Measurements from ENCODE around the gene LGALS3. TPM values are rescaled to one million over a fixed set of nuclear protein-coding genes. Genes with fewer than 3 reads are reported as not detected.
A peak's percentile ranks its signal among the peaks of the same experiment; 100 is the strongest.

LGALS3 gene
- total and polyA plus RNA-seq, 11 donors: 143 to 372 (median 205) TPM

GRCh38 chr14:55117803-55118441 is 11.1 kb upstream of the LGALS3 start:
- ATAC-seq (peak; percentile 23 to 70 (median 27)), DNase-seq (peak in 1 of 5 donors; percentile 39)
- no peaks in the 10 kb centered on the region for H3K9me3 ChIP-seq
- TF ChIP-seq CTCF (IDR thresholded peaks at IDR 0.05) (no peak), POLR2A (IDR thresholded peaks at IDR 0.05) (no peak)
- H3K27me3 ChIP-seq: no peaks in the 10 kb centered on the region
- no peaks in the 10 kb centered on the region for H3K36me3 ChIP-seq
- intact Hi-C loops (cut with DNase I): no loop called here
- no peak overlapping the region for H3K4me3 ChIP-seq
- H3K4me1 ChIP-seq: peaks cover 16 to 72% (median 50%) of the 10 kb centered on the region in 12 donors
- peak overlapping the region; percentile 75 to 94 (median 88) for H3K27ac ChIP-seq
- WGBS, 4 donors: 43 to 67% (median 64%) methylated on average over 7 of the region's 7 CpGs

DNA sequence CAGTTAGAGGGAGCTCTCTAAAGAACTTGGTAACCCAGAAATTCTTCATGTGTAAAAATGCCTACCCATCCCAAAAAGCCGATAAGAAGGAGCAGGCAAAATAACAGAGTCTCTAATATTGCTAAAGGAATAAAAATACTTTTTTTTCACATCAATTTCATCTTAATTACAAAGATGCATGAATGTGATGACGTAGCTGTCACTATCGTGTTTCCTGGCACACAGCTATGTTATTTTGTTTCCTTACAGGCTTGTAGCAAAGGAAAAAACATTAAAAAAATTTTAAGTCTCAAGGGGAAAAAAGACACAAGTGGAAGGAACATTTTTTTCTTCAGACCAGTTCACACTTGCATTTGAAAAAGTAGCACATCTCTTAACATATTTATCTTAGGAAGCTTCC is 10.3 kb upstream of the LGALS3 start:
- Histone ChIP-seq H3K27me3 (no peaks in the 10 kb centered on the region), H3K4me1 (peaks cover 17 to 80% (median 58%) of the 10 kb centered on the region in 12 donors), H3K27ac (peak overlapping the region; percentile 75 to 94 (median 88)), H3K4me3 (no peak overlapping the region), H3K9me3 (no peaks in the 10 kb centered on the region), H3K36me3 (no peaks in the 10 kb centered on the region)
- 24 to 42% (median 37%) methylated on average over 3 of the region's 3 CpGs for WGBS, 4 donors
- no peak for DNase-seq
- intact Hi-C loops (cut with DNase I): no loop called here
- no peak for TF ChIP-seq POLR2A (IDR thresholded peaks at IDR 0.05)
- no peak for TF ChIP-seq CTCF (IDR thresholded peaks at IDR 0.05)
- ATAC-seq: peak in 1 of 4 donors; percentile 33

GRCh38 chr14:55120571-55121495 is 8.2 kb upstream of the LGALS3 start:
- TF ChIP-seq CTCF (IDR thresholded peaks at IDR 0.05) (no peak), POLR2A (IDR thresholded peaks at IDR 0.05) (no peak)
- Histone ChIP-seq H3K9me3 (no peaks in the 10 kb centered on the region), H3K4me3 (no peak overlapping the region), H3K27ac (peak overlapping the region in 11 of 12 donors; percentile 64 to 93 (median 84)), H3K27me3 (no peaks in the 10 kb centered on the region), H3K4me1 (peaks cover 17 to 94% (median 66%) of the 10 kb centered on the region in 12 donors), H3K36me3 (no peaks in the 10 kb centered on the region)
- DNase-seq (no peak), ATAC-seq (peak in 1 of 4 donors; percentile 21)
- WGBS, 4 donors: 68 to 79% (median 74%) methylated on average over 13 of the region's 13 CpGs
- intact Hi-C loops (cut with DNase I): no loop called here
